Transverse colon (tissue), 3 donors: ENCODE data around the gene EFCAB9.

Experiments
- CTCF ChIP-seq, 5 experiments: fragments of 200-600 bp in 3 of 5; fragments of 450-650 bp in 2 of 5; sonication (generic) in 3 of 5; IDR thresholded peaks; 1 replicate in 2 of 5; 2 replicates in 3 of 5; pipeline ENCODE4 v1.5.1; 2016 to 2017; ENCODE audit warnings: antibody characterized with exemption in 5 of 5, inconsistent platforms in 3 of 5, mild to moderate bottlenecking in 2 of 5, moderate library complexity in 1 of 5
- POLR2A ChIP-seq: fragments of 450-650 bp; IDR thresholded peaks from one replicate; pipeline ENCODE4 v1.6.1; 2016; ENCODE audit warnings: antibody characterized with exemption, mild to moderate bottlenecking, moderate library complexity

GRCh38 chr5:172144931-172145869, 48.8 kb upstream of the EFCAB9 start:
- no peak for TF ChIP-seq CTCF (IDR thresholded peaks at IDR 0.05)
- TF ChIP-seq POLR2A = no peak
